Keratinocyte (primary cell): ENCODE data around the gene UGT2B7. TPM values are rescaled to one million over a fixed set of nuclear protein-coding genes. Genes with fewer than 3 reads are reported as not detected.

Experiments used
- DNase-seq: peaks from one replicate; pipeline ENCODE4 v3.0.0-alpha.2; 2011; ENCODE audit warnings: low read depth, missing footprints, low spot score
- FAIRE-seq: peaks from 2 replicates; lab custom pipeline; 2011; peaks lifted over from hg19 to GRCh38; lab: Jason Lieb, UNC
- H2AFZ ChIP-seq: 2 replicates; pipeline ENCODE4 v1.6.0; 2012; ENCODE audit warnings: low read length, control low read depth, inconsistent platforms; ENCODE audit not compliant: control insufficient read depth
- H3K27ac ChIP-seq: 2 replicates; pipeline ENCODE4 v1.5.1; 2011; ENCODE audit warnings: low read length; ENCODE audit not compliant: control insufficient read depth, insufficient read depth
- H3K27me3 ChIP-seq: 3 replicates; pipeline ENCODE4 v1.6.0; 2011; ENCODE audit warnings: low read length; ENCODE audit not compliant: control insufficient read depth, insufficient read depth; ENCODE audit errors: extremely low read depth
- H3K36me3 ChIP-seq, 2 experiments: 2 replicates in 1 of 2; 3 replicates in 1 of 2; pipeline ENCODE4 v1.5.1; 2011; ENCODE audit warnings: low read length in 2 of 2, mild to moderate bottlenecking in 1 of 2; ENCODE audit not compliant: control insufficient read depth in 2 of 2, insufficient read depth in 2 of 2; ENCODE audit errors: extremely low read depth in 1 of 2
- H3K4me1 ChIP-seq: 3 replicates; pipeline ENCODE4 v1.5.1; 2011; ENCODE audit warnings: low read length; ENCODE audit not compliant: control insufficient read depth, insufficient read depth; ENCODE audit errors: extremely low read depth
- H3K4me2 ChIP-seq: 3 replicates; pipeline ENCODE4 v1.6.0; 2011; ENCODE audit warnings: low read depth, low read length; ENCODE audit not compliant: control insufficient read depth, insufficient read depth; ENCODE audit errors: extremely low read depth
- H3K4me3 ChIP-seq, 3 experiments: fragments of 200-600 bp in 1 of 3; sonication (generic) in 1 of 3; 2 replicates in 2 of 3; 3 replicates in 1 of 3; pipeline ENCODE4 v1.5.1; 2011 to 2016; ENCODE audit warnings: low read length in 3 of 3, mild to moderate bottlenecking in 3 of 3, control low read depth in 2 of 3, inconsistent platforms in 1 of 3, low read depth in 1 of 3, mixed read lengths in 1 of 3, mixed run types in 1 of 3, moderate library complexity in 1 of 3; ENCODE audit not compliant: control insufficient read depth in 2 of 3, insufficient read depth in 2 of 3; ENCODE audit errors: extremely low read depth in 1 of 3
- H3K79me2 ChIP-seq: 2 replicates; pipeline ENCODE4 v1.6.0; 2012; ENCODE audit warnings: low read length; ENCODE audit not compliant: control insufficient read depth, insufficient read depth
- H3K9ac ChIP-seq: 3 replicates; pipeline ENCODE4 v1.6.0; 2011; ENCODE audit warnings: low read length; ENCODE audit not compliant: control insufficient read depth, insufficient read depth; ENCODE audit errors: extremely low read depth
- H3K9me1 ChIP-seq: 3 replicates; pipeline ENCODE4 v1.6.0; 2011; ENCODE audit warnings: low read length; ENCODE audit not compliant: control insufficient read depth, insufficient read depth; ENCODE audit errors: extremely low read depth
- H3K9me3 ChIP-seq: 2 replicates; pipeline ENCODE4 v1.5.1; 2012; ENCODE audit warnings: low read depth, low read length; ENCODE audit not compliant: control insufficient read depth
- H4K20me1 ChIP-seq: 3 replicates; pipeline ENCODE4 v1.6.0; 2011; ENCODE audit warnings: low read length; ENCODE audit not compliant: control insufficient read depth, insufficient read depth; ENCODE audit errors: extremely low read depth
- CTCF ChIP-seq, 3 experiments: IDR thresholded peaks in 1 of 3; conservative IDR thresholded peaks in 1 of 3; optimal IDR thresholded peaks in 1 of 3; 2 replicates in 2 of 3; 3 replicates in 1 of 3; pipeline versions ENCODE3 to v1.5.1; 2011; ENCODE audit warnings: low read length in 3 of 3, mild to moderate bottlenecking in 3 of 3, moderate library complexity in 2 of 3, control low read depth in 1 of 3, inconsistent platforms in 1 of 3; ENCODE audit not compliant: insufficient read depth in 2 of 3; ENCODE audit errors: extremely low read depth in 1 of 3
- EZH2 ChIP-seq: IDR thresholded peaks from one replicate; pipeline ENCODE4 v1.6.1; 2012; ENCODE audit warnings: inconsistent platforms, mild to moderate bottlenecking, low read length, moderate library complexity
- dilution Hi-C: fragments of 300-500 bp; cut with MboI; formaldehyde crosslinking; loops from one replicate; pipeline ENCODE4 v1.7.0; 2020; ENCODE audit warnings: low sequenced_read_pairs; ENCODE audit not compliant: extremely low pct_ligation_motif_present
- polyA plus RNA-seq, 5 experiments: library from polyadenylated mRNA; depleted of rRNA in 3 of 5; stranded (reverse) in 3 of 5; stranded (forward) in 1 of 5; unstranded in 1 of 5; fragments of >200 nt; gene quantifications; 1 replicate in 1 of 5; 2 replicates in 3 of 5; 3 replicates in 1 of 5; pipeline versions ENCODE4 v1.2.1 to v1.2.3, GENCODE V29; 2011 to 2012; ENCODE audit warnings: missing spikeins in 2 of 5, low read depth in 1 of 5, low replicate concordance in 1 of 5

UGT2B7 gene
- polyA plus RNA-seq, 1 donor (not counting 4 experiments of a cell fraction or from before 2014, with no cell fraction given) = 0.05 TPM

GRCh38 chr4:69134471-69134870 is 38.2 kb downstream of the UGT2B7 start:
- dilution Hi-C loops = no loop called here

GRCh38 chr4:69141320-69141719 is 45.0 kb downstream of the UGT2B7 start:
- Histone ChIP-seq H3K4me2 (no peak overlapping the region), H3K4me3 (no peak overlapping the region), H2AFZ (no peak overlapping the region), H3K9me1 (no peaks in the 10 kb centered on the region), H4K20me1 (no peaks in the 10 kb centered on the region), H3K4me1 (no peaks in the 10 kb centered on the region), H3K9me3 (no peaks in the 10 kb centered on the region), H3K27ac (no peak overlapping the region), H3K79me2 (no peaks in the 10 kb centered on the region), H3K9ac (no peak overlapping the region), H3K27me3 (no peaks in the 10 kb centered on the region), H3K36me3 (no peaks in the 10 kb centered on the region)
- DNase-seq = no peak
- dilution Hi-C loops = no loop called here
- FAIRE-seq = no peak
- no peak for TF ChIP-seq EZH2
- no peak for TF ChIP-seq CTCF (optimal IDR thresholded peaks at IDR 0.05 in 1 of 3, IDR thresholded peaks at IDR 0.05 in 1 of 3, conservative IDR thresholded peaks at IDR 0.05 in 1 of 3; ENCODE audit: extremely low read depth in 1 of 3, insufficient read depth in 2 of 3, low read length in 3 of 3)

More at GRCh38 chr4:69134471-69134870, 38.2 kb downstream of the UGT2B7 start:
- Histone ChIP-seq H3K9me1 (no peaks in the 10 kb centered on the region), H3K79me2 (no peaks in the 10 kb centered on the region), H3K27me3 (no peaks in the 10 kb centered on the region), H3K4me2 (no peak overlapping the region), H2AFZ (no peak overlapping the region), H3K4me3 (no peak overlapping the region), H3K9ac (no peak overlapping the region), H3K27ac (no peak overlapping the region), H4K20me1 (no peaks in the 10 kb centered on the region), H3K4me1 (no peaks in the 10 kb centered on the region), H3K36me3 (no peaks in the 10 kb centered on the region), H3K9me3 (no peaks in the 10 kb centered on the region)
- no peak for DNase-seq
- TF ChIP-seq EZH2 (no peak), CTCF (optimal IDR thresholded peaks at IDR 0.05 in 1 of 3, IDR thresholded peaks at IDR 0.05 in 1 of 3, conservative IDR thresholded peaks at IDR 0.05 in 1 of 3; ENCODE audit: extremely low read depth in 1 of 3, insufficient read depth in 2 of 3, low read length in 3 of 3) (no peak)
- FAIRE-seq = no peak
